ENCODE measurements around the gene CRYBG2. TPM values are rescaled to one million over a fixed set of nuclear protein-coding genes. Genes with fewer than 3 reads are reported as not detected.

Gene CRYBG2
- total and polyA plus RNA-seq, 10 of the 15 experiments (the other 5 are each of a cell fraction or from before 2014, with no cell fraction given): 0.03 to 1.2 (median 0.11) TPM; not detected in 4

GRCh38 chr1:26399034-26399433 is 45.1 kb upstream of the CRYBG2 start (continued):
- no peak for TF ChIP-seq TCF12 (IDR thresholded peaks at IDR 0.05; ENCODE audit: low read depth, low read length)
- TF ChIP-seq PRDM15 (CRISPR knock-in tag; IDR thresholded peaks at IDR 0.05): no peak
- no peak for TF ChIP-seq USF1 (IDR thresholded peaks at IDR 0.05; ENCODE audit: borderline replicate concordance, extremely low read length, insufficient read depth, low read depth, low read length)
- TF ChIP-seq IRF4 (IDR thresholded peaks at IDR 0.05; ENCODE audit: low read depth, low read length): no peak
- no peak for TF ChIP-seq NKRF (conservative IDR thresholded peaks at IDR 0.05)

Measured in GM12878 (cell line).